HG03439 (cell line): ENCODE data around the gene NFKBIE.

Source experiments
- ATAC-seq: cut with Tn5 transposase; IDR thresholded peaks from one replicate; pipeline ENCODE4 v1.9.1; 2021; ENCODE audit warnings: mild to moderate bottlenecking, moderate library complexity; ENCODE audit not compliant: unreplicated experiment

NFKBIE gene

GRCh38 chr6:44297063-44298038 lies 32.0 kb upstream of the NFKBIE start:
- no peak for ATAC-seq

GRCh38 chr6:44294832-44295791 lies 29.8 kb upstream of the NFKBIE start:
- ATAC-seq: no peak

GRCh38 chr6:44292661-44293365 lies 27.5 kb upstream of the NFKBIE start:
- ATAC-seq: no peak

- ATAC-seq: no peak
Observed at GRCh38 chr6:44291841-44292240, 26.5 kb upstream of the NFKBIE start.

- ATAC-seq: no peak
Observed at GRCh38 chr6:44289726-44290260, 24.4 kb upstream of the NFKBIE start.

GRCh38 chr6:44286747-44287146 lies 21.4 kb upstream of the NFKBIE start:
- no peak for ATAC-seq

GRCh38 chr6:44286285-44286565 lies 20.9 kb upstream of the NFKBIE start:
- no peak for ATAC-seq

- no peak for ATAC-seq
Observed at GRCh38 chr6:44285552-44286284, 20.4 kb upstream of the NFKBIE start.

- ATAC-seq: no peak
Observed at GRCh38 chr6:44284867-44285266, 19.5 kb upstream of the NFKBIE start.

- ATAC-seq: no peak
Observed at GRCh38 chr6:44284121-44284520, 18.8 kb upstream of the NFKBIE start.

GRCh38 chr6:44278774-44279697 lies 13.7 kb upstream of the NFKBIE start:
- ATAC-seq: no peak

GRCh38 chr6:44278315-44278714 lies 13.0 kb upstream of the NFKBIE start:
- ATAC-seq: no peak

GRCh38 chr6:44277763-44278162 lies 12.4 kb upstream of the NFKBIE start:
- no peak for ATAC-seq

GRCh38 chr6:44276667-44277640 lies 11.6 kb upstream of the NFKBIE start:
- ATAC-seq: no peak

GRCh38 chr6:44275749-44276648 lies 10.6 kb upstream of the NFKBIE start:
- ATAC-seq: no peak

GRCh38 chr6:44275271-44275748 lies 10.0 kb upstream of the NFKBIE start:
- ATAC-seq: no peak

GRCh38 chr6:44273617-44274016 lies 8.3 kb upstream of the NFKBIE start:
- no peak for ATAC-seq
